Gastroesophageal sphincter (tissue), 3 donors: ENCODE data around the gene NOS3.

Experiments
- EP300 ChIP-seq: sonication (generic); formaldehyde crosslinking; IDR thresholded peaks from one replicate; pipeline ENCODE4 v1.6.1; 2017; ENCODE audit warnings: antibody characterized with exemption, mild to moderate bottlenecking
- POLR2AphosphoS5 ChIP-seq: sonication (generic); formaldehyde crosslinking; IDR thresholded peaks from one replicate; pipeline ENCODE4 v1.6.1; 2017; ENCODE audit warnings: antibody characterized with exemption
- TF ChIP-seq, protein P1 (sequence below), 4 experiments: fragments of 200-600 bp in 2 of 4; fragments of 450-650 bp in 2 of 4; sonication (generic) in 1 of 4; IDR thresholded peaks; one replicate each; pipeline ENCODE4 v1.5.1; 2017 to 2019; ENCODE audit warnings: antibody characterized with exemption in 4 of 4, mild to moderate bottlenecking in 2 of 4, moderate library complexity in 2 of 4

DNA sequence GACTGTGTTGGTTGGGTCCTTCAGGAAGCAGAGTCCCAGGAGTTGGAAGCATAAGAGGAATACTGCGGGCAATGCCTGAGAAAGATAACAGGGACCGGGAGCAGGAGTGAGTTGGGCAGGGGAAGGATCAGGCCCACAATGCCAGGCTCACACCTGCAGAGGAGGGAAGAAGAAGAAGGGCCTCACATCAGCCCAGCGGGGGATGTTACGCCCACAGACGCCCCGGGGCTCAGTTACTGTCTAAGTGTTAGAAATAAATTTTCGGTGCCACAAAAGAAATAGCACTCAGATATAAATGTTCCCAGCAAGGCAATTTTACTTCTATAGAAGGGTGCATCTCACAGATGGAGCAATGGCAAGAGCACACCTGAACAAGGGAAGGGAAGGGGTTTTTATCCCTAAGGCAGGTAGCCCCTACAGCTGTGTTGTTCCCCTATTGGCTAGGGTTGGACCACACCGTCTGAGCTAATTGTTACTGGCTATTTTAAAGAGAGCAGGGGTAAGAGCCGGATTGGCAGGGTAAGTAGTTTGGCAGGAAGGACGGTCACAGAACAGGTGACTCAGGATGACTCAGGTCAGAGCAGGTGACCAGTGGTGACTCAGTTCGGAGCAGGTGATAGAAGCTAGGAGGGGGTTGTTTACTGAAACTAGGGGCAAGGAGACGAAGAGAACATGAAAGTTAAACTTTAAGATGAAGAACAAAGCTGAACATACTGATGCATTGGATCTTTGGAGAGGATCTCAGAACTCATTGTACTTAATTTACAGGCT, at the start of gene NOS3:
- TF ChIP-seq, protein P1, sequence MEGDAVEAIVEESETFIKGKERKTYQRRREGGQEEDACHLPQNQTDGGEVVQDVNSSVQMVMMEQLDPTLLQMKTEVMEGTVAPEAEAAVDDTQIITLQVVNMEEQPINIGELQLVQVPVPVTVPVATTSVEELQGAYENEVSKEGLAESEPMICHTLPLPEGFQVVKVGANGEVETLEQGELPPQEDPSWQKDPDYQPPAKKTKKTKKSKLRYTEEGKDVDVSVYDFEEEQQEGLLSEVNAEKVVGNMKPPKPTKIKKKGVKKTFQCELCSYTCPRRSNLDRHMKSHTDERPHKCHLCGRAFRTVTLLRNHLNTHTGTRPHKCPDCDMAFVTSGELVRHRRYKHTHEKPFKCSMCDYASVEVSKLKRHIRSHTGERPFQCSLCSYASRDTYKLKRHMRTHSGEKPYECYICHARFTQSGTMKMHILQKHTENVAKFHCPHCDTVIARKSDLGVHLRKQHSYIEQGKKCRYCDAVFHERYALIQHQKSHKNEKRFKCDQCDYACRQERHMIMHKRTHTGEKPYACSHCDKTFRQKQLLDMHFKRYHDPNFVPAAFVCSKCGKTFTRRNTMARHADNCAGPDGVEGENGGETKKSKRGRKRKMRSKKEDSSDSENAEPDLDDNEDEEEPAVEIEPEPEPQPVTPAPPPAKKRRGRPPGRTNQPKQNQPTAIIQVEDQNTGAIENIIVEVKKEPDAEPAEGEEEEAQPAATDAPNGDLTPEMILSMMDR (IDR thresholded peaks at IDR 0.05), result no peak
- no peak for TF ChIP-seq EP300
- TF ChIP-seq POLR2AphosphoS5, result no peak
